ENCODE measurements around the gene KRTAP10-11. TPM values are rescaled to one million over a fixed set of nuclear protein-coding genes. Genes with fewer than 3 reads are reported as not detected.

Gene KRTAP10-11
- total and polyA plus RNA-seq, 2 of the 8 experiments (the other 6 are each of a cell fraction or from before 2014, with no cell fraction given) = not detected

GRCh38 chr21:44625756-44626155, 20.5 kb upstream of the KRTAP10-11 start (continued):
- TF ChIP-seq, protein P1, sequence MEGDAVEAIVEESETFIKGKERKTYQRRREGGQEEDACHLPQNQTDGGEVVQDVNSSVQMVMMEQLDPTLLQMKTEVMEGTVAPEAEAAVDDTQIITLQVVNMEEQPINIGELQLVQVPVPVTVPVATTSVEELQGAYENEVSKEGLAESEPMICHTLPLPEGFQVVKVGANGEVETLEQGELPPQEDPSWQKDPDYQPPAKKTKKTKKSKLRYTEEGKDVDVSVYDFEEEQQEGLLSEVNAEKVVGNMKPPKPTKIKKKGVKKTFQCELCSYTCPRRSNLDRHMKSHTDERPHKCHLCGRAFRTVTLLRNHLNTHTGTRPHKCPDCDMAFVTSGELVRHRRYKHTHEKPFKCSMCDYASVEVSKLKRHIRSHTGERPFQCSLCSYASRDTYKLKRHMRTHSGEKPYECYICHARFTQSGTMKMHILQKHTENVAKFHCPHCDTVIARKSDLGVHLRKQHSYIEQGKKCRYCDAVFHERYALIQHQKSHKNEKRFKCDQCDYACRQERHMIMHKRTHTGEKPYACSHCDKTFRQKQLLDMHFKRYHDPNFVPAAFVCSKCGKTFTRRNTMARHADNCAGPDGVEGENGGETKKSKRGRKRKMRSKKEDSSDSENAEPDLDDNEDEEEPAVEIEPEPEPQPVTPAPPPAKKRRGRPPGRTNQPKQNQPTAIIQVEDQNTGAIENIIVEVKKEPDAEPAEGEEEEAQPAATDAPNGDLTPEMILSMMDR (IDR thresholded peaks at IDR 0.05; ENCODE audit: control extremely low read depth in 1 of 3, insufficient read depth in 1 of 3, low read depth in 1 of 3, low read length in 3 of 3) = no peak
